Coronary artery (tissue), 2 donors: ENCODE results near the gene CYTH2.

Experiments used
- DNase-seq: peaks from one replicate; pipeline ENCODE4 v3.0.0-alpha.2; 2017; ENCODE audit warnings: low spot score
- H3K27ac ChIP-seq, 2 donors: fragments of 200-600 bp; sonication (generic); one replicate each; pipeline ENCODE4 v1.5.1; 2016 to 2019
- H3K4me3 ChIP-seq: fragments of 200-600 bp; sonication (generic); 2 replicates; pipeline ENCODE4 v1.5.1; 2016; ENCODE audit warnings: mild to moderate bottlenecking, moderate library complexity
- TF ChIP-seq, protein P1 (sequence below): fragments of 200-600 bp; sonication (generic); IDR thresholded peaks from one replicate; pipeline ENCODE4 v1.5.1; 2019; ENCODE audit warnings: antibody characterized with exemption

CYTH2 gene

DNA sequence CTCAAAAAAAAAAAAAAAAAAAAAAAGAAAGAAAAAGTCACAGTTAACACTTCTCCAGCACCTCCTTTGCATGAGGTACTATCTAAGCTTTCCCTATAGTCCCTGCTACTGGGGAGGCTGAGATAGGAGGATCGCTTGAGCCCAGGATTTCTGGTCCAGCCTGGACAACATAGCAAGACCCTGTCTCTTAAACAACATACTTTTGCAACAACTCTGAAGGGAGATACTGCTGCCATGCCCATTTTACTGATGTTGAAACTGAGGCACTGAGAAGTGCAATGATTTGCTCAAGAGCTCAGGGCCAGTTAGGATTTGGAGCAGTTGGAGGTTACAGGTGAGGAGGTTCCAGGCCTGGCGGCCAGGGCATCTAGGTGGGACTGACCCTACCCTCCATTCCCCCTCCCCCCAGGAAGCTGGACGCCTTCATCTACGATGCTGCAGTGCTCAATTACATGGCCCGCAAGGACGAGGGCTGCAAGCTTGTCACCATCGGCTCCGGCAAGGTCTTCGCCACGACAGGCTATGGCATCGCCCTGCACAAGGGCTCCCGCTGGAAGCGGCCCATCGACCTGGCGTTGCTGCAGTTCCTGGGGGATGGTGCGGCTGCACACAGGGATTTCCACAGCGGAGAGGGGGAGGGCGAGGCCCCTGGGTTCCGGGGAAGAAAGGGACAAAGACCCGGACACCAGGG is 27.7 kb upstream of the CYTH2 start:
- no peak for DNase-seq
- TF ChIP-seq, protein P1, sequence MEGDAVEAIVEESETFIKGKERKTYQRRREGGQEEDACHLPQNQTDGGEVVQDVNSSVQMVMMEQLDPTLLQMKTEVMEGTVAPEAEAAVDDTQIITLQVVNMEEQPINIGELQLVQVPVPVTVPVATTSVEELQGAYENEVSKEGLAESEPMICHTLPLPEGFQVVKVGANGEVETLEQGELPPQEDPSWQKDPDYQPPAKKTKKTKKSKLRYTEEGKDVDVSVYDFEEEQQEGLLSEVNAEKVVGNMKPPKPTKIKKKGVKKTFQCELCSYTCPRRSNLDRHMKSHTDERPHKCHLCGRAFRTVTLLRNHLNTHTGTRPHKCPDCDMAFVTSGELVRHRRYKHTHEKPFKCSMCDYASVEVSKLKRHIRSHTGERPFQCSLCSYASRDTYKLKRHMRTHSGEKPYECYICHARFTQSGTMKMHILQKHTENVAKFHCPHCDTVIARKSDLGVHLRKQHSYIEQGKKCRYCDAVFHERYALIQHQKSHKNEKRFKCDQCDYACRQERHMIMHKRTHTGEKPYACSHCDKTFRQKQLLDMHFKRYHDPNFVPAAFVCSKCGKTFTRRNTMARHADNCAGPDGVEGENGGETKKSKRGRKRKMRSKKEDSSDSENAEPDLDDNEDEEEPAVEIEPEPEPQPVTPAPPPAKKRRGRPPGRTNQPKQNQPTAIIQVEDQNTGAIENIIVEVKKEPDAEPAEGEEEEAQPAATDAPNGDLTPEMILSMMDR: no peak
- Histone ChIP-seq H3K27ac (no peak overlapping the region), H3K4me3 (no peak overlapping the region)

DNA sequence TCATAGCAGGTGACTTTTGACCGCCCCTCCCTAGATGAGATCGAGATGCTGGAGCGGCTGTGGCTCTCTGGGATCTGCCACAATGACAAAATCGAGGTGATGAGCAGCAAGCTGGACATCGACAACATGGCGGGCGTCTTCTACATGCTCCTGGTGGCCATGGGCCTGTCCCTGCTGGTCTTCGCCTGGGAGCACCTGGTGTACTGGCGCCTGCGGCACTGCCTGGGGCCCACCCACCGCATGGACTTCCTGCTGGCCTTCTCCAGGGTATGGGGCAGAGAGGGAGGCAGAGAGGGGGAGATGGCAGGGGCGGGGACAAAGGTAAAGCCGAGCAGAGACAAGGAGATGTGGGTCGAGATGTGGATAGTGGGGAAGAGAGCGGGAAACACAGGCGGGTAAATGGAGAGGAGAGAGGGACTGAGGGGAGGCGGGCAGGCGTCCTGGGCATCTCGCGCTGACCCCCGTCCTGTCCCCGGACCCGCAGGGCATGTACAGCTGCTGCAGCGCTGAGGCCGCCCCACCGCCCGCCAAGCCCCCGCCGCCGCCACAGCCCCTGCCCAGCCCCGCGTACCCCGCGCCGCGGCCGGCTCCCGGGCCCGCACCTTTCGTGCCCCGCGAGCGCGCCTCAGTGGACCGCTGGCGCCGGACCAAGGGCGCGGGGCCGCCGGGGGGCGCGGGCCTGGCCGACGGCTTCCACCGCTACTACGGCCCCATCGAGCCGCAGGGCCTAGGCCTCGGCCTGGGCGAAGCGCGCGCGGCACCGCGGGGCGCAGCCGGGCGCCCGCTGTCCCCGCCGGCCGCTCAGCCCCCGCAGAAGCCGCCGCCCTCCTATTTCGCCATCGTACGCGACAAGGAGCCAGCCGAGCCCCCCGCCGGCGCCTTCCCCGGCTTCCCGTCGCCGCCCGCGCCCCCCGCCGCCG is 26.8 kb upstream of the CYTH2 start:
- Histone ChIP-seq H3K4me3 (peak overlapping the region; percentile 91), H3K27ac (no peak overlapping the region)
- TF ChIP-seq, protein P1: no peak
- no peak for DNase-seq

DNA sequence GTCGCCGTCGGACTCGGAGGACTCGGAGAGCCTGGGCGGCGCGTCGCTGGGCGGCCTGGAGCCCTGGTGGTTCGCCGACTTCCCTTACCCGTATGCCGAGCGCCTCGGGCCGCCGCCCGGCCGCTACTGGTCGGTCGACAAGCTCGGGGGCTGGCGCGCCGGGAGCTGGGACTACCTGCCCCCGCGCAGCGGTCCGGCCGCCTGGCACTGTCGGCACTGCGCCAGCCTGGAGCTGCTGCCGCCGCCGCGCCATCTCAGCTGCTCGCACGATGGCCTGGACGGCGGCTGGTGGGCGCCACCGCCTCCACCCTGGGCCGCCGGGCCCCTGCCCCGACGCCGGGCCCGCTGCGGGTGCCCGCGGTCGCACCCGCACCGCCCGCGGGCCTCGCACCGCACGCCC is 25.9 kb upstream of the CYTH2 start:
- H3K4me3 ChIP-seq: peak overlapping the region; percentile 91
- H3K27ac ChIP-seq: no peak overlapping the region
- no peak for DNase-seq
- TF ChIP-seq, protein P1: no peak

DNA sequence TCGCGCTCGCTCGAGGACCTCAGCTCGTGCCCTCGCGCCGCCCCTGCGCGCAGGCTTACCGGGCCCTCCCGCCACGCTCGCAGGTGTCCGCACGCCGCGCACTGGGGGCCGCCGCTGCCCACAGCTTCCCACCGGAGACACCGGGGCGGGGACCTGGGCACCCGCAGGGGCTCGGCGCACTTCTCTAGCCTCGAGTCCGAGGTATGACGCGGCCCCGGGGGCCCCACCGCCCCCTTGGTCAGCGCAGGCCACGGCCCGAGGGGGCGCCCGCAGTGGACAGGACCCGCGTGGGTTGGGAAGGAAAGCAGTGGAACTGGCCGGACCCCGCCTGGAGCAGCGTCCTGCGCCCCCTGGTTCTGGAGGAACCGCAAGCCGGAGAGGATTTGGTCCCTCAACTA is 25.4 kb upstream of the CYTH2 start:
- peak overlapping the region; percentile 91 for H3K4me3 ChIP-seq
- no peak for DNase-seq
- TF ChIP-seq, protein P1: no peak
- H3K27ac ChIP-seq: no peak overlapping the region

DNA sequence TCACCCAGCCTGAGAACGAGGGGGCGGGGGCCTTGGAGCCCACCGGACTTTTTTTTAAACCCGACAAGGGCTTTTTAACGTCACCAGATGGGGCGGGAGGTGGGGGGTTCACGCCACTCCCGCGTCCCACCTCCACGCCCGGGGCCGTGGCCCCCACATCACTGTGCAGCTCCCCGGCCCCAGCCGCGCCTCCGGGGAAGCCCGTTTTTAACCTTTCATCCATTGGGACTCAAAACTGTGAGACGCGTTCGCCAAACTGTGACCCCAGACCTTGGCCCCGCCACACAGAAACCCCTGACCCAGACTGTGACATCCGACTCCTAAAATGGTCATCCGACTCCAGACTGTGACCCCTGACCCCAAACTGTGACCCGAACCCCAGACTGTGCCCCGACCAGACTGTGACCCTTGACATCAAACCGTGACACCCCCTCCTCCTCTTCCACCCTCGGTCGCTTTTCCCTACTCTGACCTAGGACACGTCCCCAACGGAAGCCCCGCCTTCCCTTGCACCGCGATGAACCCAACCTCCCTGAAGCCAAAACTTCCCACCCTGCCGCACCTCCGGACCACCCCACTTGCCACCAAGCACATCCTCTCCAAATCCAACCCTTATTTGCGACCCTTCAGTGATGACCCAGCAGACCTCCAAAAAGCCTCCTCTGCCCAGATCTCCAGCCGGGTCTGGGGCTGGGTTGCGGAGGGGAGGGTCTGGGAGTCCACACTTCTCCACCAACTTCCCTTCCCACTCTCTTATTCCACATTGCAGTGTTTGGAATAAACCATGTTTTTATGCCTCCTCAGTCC is 24.8 kb upstream of the CYTH2 start:
- H3K4me3 ChIP-seq: peak overlapping the region; percentile 91
- DNase-seq: no peak

DNA sequence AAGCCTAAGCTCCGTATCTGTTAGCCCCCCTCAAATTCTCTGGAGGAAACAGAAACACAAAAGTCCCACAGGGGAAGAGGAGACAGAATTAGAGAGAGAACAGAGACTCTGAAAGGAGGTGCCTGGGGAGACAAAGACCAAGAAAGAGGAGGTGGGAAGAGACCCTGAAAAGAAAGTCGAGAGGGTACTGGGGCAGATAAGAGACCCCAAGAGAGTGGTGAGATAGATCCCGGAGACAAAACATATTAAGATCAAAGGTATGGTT is 24.3 kb upstream of the CYTH2 start:
- H3K4me3 ChIP-seq: peak overlapping the region; percentile 91
- H3K27ac ChIP-seq: peak overlapping the region; percentile 80 to 88
- DNase-seq: no peak
- TF ChIP-seq, protein P1: no peak

More for the DNA sequence above, 24.8 kb upstream of the CYTH2 start:
- H3K27ac ChIP-seq: peak overlapping the region in 1 of 2 donors; percentile 88
- TF ChIP-seq, protein P1: no peak
